PC-9 (cell line): Measurements from ENCODE around the gene GRPEL2. TPM values are rescaled to one million over a fixed set of nuclear protein-coding genes. Genes with fewer than 3 reads are reported as not detected.

Experiments
- BruUV-seq: library from RNA; stranded (reverse); fragments of 400-500 nt; replicated peaks from 2 replicates; lab custom pipeline; 2021; lab: Mats Ljungman, UMichigan
- CTCF ChIA-PET: fragments of 300-600 bp; sonication (Branson Sonifier 250); formaldehyde crosslinking; loops from one replicate; lab custom pipeline; 2022; ENCODE audit warnings: antibody characterized with exemption; lab: Charles Lee
- POLR2A ChIA-PET: fragments of 300-600 bp; sonication (Branson Sonifier 250); formaldehyde crosslinking; loops from one replicate; lab custom pipeline; 2022; ENCODE audit warnings: antibody characterized with exemption; ENCODE audit not compliant: unreplicated experiment; lab: Charles Lee
- DNase-seq, 2 experiments: peaks; one replicate each; pipeline versions ENCODE4 v3.0.0 to v3.0.0-alpha.2; 2015 to 2022; ENCODE audit warnings: mixed read lengths in 1 of 2
- H2AFZ ChIP-seq: fragments of 200-600 bp; sonication (generic); 2 replicates; pipeline ENCODE4 v1.8.1; 2017; ENCODE audit warnings: antibody characterized with exemption
- H3F3A ChIP-seq: fragments of 200-600 bp; sonication (generic); 2 replicates; pipeline ENCODE4 v1.8.1; 2017; ENCODE audit warnings: antibody characterized with exemption, mild to moderate bottlenecking, low read depth; ENCODE audit not compliant: insufficient read depth
- H3K27ac ChIP-seq: fragments of 200-600 bp; sonication (generic); 2 replicates; pipeline ENCODE4 v1.6.1; 2016; ENCODE audit warnings: mixed run types
- H3K27me3 ChIP-seq: fragments of 200-600 bp; sonication (generic); 2 replicates; pipeline ENCODE4 v1.6.1; 2016; ENCODE audit warnings: low read depth, mixed run types; ENCODE audit not compliant: insufficient read depth
- H3K36me3 ChIP-seq: fragments of 200-600 bp; sonication (generic); 2 replicates; pipeline ENCODE4 v1.6.1; 2016; ENCODE audit warnings: low read depth, mixed run types
- H3K4me1 ChIP-seq: fragments of 200-600 bp; sonication (generic); replicated peaks from 2 replicates; pipeline ENCODE4 v1.6.1; 2016; ENCODE audit warnings: mixed run types; ENCODE audit not compliant: insufficient read depth
- H3K4me2 ChIP-seq: fragments of 200-600 bp; sonication (generic); 2 replicates; pipeline ENCODE4 v1.6.1; 2017; ENCODE audit warnings: mixed run types
- H3K4me3 ChIP-seq: fragments of 200-600 bp; sonication (generic); 2 replicates; pipeline ENCODE4 v1.6.1; 2016; ENCODE audit warnings: mixed run types
- H3K79me2 ChIP-seq: fragments of 200-600 bp; sonication (generic); 2 replicates; pipeline ENCODE4 v1.6.1; 2017; ENCODE audit warnings: low read depth, mixed run types
- H3K9me2 ChIP-seq: fragments of 200-600 bp; sonication (generic); 2 replicates; pipeline ENCODE4 v1.8.1; 2017; ENCODE audit warnings: mild to moderate bottlenecking; ENCODE audit not compliant: insufficient read depth
- H3K9me3 ChIP-seq: fragments of 200-600 bp; sonication (generic); 2 replicates; pipeline ENCODE4 v1.8.1; 2016; ENCODE audit warnings: low read depth; ENCODE audit not compliant: insufficient read depth
- H4K20me1 ChIP-seq: fragments of 200-600 bp; sonication (generic); 2 replicates; pipeline ENCODE4 v1.8.1; 2017; ENCODE audit not compliant: insufficient read depth
- EZH2 ChIP-seq: fragments of 200-600 bp; sonication (generic); IDR thresholded peaks from 2 replicates; pipeline ENCODE4 v1.8.0; 2017; ENCODE audit warnings: antibody characterized with exemption, low read depth
- intact Hi-C: fragments of 100-400 bp; cut with micrococcal nuclease; formaldehyde crosslinking; loops from one replicate; pipeline ENCODE4 v1.10.0; 2022; ENCODE audit not compliant: unreplicated experiment
- total RNA-seq: library from RNA; stranded (reverse); gene quantifications from 2 replicates; pipeline ENCODE4 v1.2.3, GENCODE V29; 2021
- TF ChIP-seq, protein P1 (sequence below): fragments of 200-600 bp; sonication (generic); conservative IDR thresholded peaks from 2 replicates; pipeline ENCODE4 v1.6.1; 2017; ENCODE audit warnings: mixed run types, antibody characterized with exemption, mild to moderate bottlenecking, moderate library complexity

The GRPEL2 gene
- total RNA-seq, 1 experiment from 2014 or later: 32.4 TPM

DNA sequence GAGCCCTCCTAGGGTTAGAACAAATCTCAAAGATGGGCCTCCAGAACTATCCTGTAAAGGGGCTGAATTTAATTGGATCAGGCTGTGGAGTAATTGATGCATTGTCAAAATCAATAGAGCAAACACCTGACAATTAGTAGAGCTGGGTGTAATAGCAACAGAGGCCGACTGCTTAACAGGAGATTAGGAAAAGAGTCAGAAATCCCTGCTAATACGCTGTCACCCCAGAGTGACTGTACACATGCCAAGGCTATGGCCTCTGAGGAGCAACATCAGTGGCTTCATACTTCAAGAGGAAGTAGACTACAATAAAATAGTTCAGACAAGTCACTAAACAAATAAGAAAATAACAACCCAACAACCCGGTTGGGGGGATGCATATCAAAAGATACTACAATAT is 18.7 kb upstream of the GRPEL2 start:
- BruUV-seq: no TSS peak
- Histone ChIP-seq H3K27ac (no peak overlapping the region), H3K79me2 (no peaks in the 10 kb centered on the region), H3K27me3 (no peaks in the 10 kb centered on the region), H3K36me3 (no peaks in the 10 kb centered on the region), H3K9me2 (no peaks in the 10 kb centered on the region), H3K9me3 (no peaks in the 10 kb centered on the region), H4K20me1 (no peaks in the 10 kb centered on the region), H2AFZ (no peak overlapping the region), H3K4me3 (no peak overlapping the region), H3K4me1 (no peaks in the 10 kb centered on the region), H3F3A (no peaks in the 10 kb centered on the region), H3K4me2 (no peak overlapping the region)
- no peak for DNase-seq
- CTCF ChIA-PET: interaction anchor here (0.7 kb wide), 1 partner anchor 1036 kb away, joined by 5 read pairs; no protein-coding TSS in a partner anchor
- POLR2A ChIA-PET: no interaction called here
- TF ChIP-seq, protein P1, sequence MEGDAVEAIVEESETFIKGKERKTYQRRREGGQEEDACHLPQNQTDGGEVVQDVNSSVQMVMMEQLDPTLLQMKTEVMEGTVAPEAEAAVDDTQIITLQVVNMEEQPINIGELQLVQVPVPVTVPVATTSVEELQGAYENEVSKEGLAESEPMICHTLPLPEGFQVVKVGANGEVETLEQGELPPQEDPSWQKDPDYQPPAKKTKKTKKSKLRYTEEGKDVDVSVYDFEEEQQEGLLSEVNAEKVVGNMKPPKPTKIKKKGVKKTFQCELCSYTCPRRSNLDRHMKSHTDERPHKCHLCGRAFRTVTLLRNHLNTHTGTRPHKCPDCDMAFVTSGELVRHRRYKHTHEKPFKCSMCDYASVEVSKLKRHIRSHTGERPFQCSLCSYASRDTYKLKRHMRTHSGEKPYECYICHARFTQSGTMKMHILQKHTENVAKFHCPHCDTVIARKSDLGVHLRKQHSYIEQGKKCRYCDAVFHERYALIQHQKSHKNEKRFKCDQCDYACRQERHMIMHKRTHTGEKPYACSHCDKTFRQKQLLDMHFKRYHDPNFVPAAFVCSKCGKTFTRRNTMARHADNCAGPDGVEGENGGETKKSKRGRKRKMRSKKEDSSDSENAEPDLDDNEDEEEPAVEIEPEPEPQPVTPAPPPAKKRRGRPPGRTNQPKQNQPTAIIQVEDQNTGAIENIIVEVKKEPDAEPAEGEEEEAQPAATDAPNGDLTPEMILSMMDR: no peak
- no peak for TF ChIP-seq EZH2
- intact Hi-C loops: no loop called here

GRCh38 chr5:149328177-149328576 is 17.1 kb upstream of the GRPEL2 start:
- no peaks in the 10 kb centered on the region for H3K9me3 ChIP-seq
- POLR2A ChIA-PET: interaction anchor here (0.7 kb wide), 1 partner anchor 118 kb away, joined by 3 read pairs; no protein-coding TSS in a partner anchor
- H3K4me3 ChIP-seq: no peak overlapping the region
- H3K27ac ChIP-seq: no peak overlapping the region
- no peak overlapping the region for H3K4me2 ChIP-seq
- H3F3A ChIP-seq: no peaks in the 10 kb centered on the region
- CTCF ChIA-PET: interaction anchor here (0.6 kb wide), 1 partner anchor 1131 kb away, joined by 3 read pairs; no protein-coding TSS in a partner anchor
- BruUV-seq: no TSS peak
- intact Hi-C loops: no loop called here
- H3K36me3 ChIP-seq: no peaks in the 10 kb centered on the region
- no peaks in the 10 kb centered on the region for H4K20me1 ChIP-seq
- H3K9me2 ChIP-seq: no peaks in the 10 kb centered on the region
- DNase-seq: no peak
- H3K4me1 ChIP-seq: no peaks in the 10 kb centered on the region
- TF ChIP-seq, protein P1: no peak
- no peak for TF ChIP-seq EZH2
- no peaks in the 10 kb centered on the region for H3K79me2 ChIP-seq
- no peaks in the 10 kb centered on the region for H3K27me3 ChIP-seq
- no peak overlapping the region for H2AFZ ChIP-seq

DNA sequence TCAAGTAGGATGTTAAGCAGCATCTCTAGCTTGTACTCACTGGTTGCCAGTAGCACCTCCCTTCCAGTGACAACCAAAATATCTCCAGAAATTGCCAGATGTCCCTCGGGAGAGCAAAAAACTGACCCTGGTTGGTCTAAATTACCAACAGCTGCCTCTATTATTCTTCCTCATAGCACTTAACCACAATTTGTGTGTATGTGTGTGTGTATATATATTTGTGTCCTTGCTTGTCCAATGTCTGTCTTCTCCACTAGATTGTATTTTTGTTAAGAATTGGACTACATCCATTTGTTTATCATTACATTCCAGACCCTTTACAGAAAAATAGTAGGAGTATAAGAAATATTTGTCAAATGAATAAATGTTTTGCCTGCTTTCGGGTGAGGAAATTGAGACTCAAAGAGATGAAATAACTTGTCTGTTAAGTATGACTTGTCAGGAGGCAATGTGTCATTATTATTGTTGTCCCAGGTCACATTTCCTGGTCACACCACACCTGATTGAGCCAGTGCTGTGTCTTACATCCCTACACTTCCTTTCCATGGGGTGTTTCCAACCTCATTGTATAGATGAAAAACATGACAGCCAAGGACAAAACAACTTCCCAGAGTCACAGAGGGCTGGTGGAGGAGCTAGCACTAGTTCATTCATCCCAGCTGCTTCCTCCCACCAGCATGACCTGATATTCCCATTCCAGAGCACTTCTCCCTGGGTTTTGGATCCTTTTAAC is 11.4 kb upstream of the GRPEL2 start:
- intact Hi-C loops: no loop called here
- no TSS peak for BruUV-seq

More for the DNA sequence above, 11.4 kb upstream of the GRPEL2 start:
- TF ChIP-seq, protein P1: no peak
- TF ChIP-seq EZH2: no peak
- ChIA-PET CTCF (no interaction called here), POLR2A (no interaction called here)
- Histone ChIP-seq H3K9me3 (no peaks in the 10 kb centered on the region), H3K4me3 (no peak overlapping the region), H3K4me1 (peaks cover 19% of the 10 kb centered on the region), H3K36me3 (no peaks in the 10 kb centered on the region; the same call in 1 of the 2 replicates), H4K20me1 (no peaks in the 10 kb centered on the region), H3K27me3 (no peaks in the 10 kb centered on the region), H3K27ac (peak overlapping the region; percentile 45), H2AFZ (no peak overlapping the region), H3K9me2 (no peaks in the 10 kb centered on the region), H3K79me2 (no peaks in the 10 kb centered on the region), H3K4me2 (no peak overlapping the region), H3F3A (0 out of 2 replicates have a peak, but pooled peaks cover 6% of the 10 kb centered on the region)
- DNase-seq: peak in 1 of 2 experiments; percentile 47
